Upper lobe of left lung (tissue), 4 donors: ENCODE data around the gene RALGDS.

ENCODE experiments used
- CTCF ChIP-seq, 6 experiments: fragments of 450-650 bp in 4 of 6; fragments of 200-600 bp in 2 of 6; sonication (generic) in 2 of 6; IDR thresholded peaks; one replicate each; pipeline ENCODE4 v1.5.1; 2016 to 2019; ENCODE audit warnings: antibody characterized with exemption in 6 of 6
- POLR2A ChIP-seq, 4 donors: fragments of 450-650 bp; IDR thresholded peaks; one replicate each; pipeline ENCODE4 v1.5.1; 2016 to 2017; ENCODE audit warnings: antibody characterized with exemption in 4 of 4, mild to moderate bottlenecking in 2 of 4

- TF ChIP-seq POLR2A (IDR thresholded peaks at IDR 0.05) (no peak), CTCF (IDR thresholded peaks at IDR 0.05) (no peak)
Measured at GRCh38 chr9:133098104-133098754, 22.8 kb downstream of the RALGDS start.
